ENCODE data around the gene SNX6.
"Not testable (repeated sequence)": the region's sequence is repeated elsewhere in the genome, so short reads cannot be mapped to it uniquely, and the experiment has no call there.

The SNX6 gene

DNA sequence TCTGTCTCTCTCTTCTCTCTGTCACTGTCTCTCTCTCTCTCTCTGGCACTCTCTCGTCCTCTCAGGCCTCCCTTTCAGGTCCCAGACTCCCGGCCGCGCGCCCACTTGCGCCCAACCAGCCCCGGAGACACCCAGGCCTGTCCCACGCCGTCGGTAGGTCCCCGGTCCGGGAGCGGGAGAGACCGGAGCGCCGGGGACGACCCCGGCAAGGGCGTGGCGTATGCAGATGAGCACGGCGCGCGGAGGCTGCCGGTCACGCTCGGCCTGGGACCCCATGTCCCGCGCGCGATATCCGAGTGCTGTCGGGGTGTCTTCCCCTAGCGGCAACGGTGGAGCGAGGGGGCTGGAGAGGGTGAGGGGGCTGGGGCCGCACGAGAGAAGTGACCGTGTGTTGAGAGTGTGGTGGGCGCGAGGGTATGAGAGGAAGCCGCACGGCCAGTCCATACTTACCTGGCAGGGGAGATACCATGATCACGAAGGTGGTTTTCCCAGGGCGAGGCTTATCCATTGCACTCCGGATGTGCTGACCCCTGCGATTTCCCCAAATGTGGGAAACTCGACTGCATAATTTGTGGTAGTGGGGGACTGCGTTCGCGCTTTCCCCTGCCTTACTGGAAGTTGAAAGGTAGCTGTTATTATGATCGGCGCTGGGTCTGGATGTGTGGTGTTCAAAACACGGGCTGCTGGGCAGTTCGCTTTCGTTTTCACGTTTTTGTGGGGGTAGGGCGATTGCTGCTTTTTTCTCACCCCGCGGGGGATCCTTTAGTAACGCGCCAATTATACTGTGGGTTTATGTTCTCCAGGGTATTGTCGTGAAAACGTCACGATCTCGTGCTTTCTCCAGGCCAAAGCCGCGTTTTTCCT is 83.4 kb downstream of the SNX6 start:
- H3K27me3 Mint-ChIP-seq; H3K4me3 Mint-ChIP-seq; DNase-seq; H3K4me1 Mint-ChIP-seq (ENCODE audit: low read depth in 2 of 2); H3K9me3 Mint-ChIP-seq; H3K27ac Mint-ChIP-seq: not testable (repeated sequence)
- peak; percentile 76 for ATAC-seq (replicated peaks)
- H3K36me3 Mint-ChIP-seq (ENCODE audit: insufficient read depth): peaks cover 36% of the 10 kb centered on the region

DNA sequence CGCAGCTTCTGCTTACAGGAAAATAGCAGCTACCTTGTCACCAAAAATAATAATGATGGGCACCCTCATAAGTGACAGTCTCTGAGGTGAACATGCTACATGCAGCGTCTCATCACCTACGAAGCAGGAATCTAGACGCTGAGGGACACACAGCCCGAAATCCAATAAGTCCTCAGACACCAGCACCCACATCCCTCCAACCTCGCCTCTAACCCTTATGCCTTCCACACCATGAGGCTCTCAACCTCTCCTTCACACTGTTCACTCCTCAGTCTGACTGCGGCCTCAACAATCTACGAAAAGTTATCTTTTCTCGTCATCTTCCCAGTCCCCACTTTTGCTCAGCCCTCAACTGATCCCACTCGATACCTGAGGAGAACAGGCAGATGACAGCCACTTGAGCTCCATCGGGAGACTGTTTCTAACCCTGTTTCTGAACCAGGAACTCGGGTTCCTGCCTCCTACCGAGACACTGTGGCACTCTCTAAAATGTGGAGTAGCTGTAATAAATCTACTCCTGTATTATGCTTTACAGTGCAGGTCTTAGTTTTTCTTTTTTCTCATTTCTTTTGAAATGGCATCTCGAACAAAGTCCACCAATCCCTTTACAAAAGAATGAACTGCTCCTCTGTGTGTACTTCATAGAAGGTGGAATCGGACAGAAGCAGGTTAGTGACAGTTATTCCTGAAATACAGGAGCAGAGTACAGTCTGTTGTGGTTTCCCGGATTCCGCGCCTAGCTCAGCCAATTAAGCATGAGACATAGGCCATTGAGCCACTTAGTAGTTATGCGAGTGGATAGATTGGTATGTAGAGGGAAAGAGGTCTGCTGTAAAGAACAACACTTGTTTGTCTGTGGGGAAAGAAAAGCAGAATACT is 89.5 kb downstream of the SNX6 start:
- H3K27me3 Mint-ChIP-seq; DNase-seq; ATAC-seq (replicated peaks); H3K9me3 Mint-ChIP-seq: not testable (repeated sequence)
- H3K36me3 Mint-ChIP-seq (ENCODE audit: insufficient read depth): peaks cover 34% of the 10 kb centered on the region
- peak overlapping the region; percentile 99 for H3K27ac Mint-ChIP-seq
- peak overlapping the region; percentile 98 to 99 for H3K4me3 Mint-ChIP-seq
- peaks cover 10 to 19% of the 10 kb centered on the region in 2 donors for H3K4me1 Mint-ChIP-seq (ENCODE audit: low read depth in 2 of 2)

DNA sequence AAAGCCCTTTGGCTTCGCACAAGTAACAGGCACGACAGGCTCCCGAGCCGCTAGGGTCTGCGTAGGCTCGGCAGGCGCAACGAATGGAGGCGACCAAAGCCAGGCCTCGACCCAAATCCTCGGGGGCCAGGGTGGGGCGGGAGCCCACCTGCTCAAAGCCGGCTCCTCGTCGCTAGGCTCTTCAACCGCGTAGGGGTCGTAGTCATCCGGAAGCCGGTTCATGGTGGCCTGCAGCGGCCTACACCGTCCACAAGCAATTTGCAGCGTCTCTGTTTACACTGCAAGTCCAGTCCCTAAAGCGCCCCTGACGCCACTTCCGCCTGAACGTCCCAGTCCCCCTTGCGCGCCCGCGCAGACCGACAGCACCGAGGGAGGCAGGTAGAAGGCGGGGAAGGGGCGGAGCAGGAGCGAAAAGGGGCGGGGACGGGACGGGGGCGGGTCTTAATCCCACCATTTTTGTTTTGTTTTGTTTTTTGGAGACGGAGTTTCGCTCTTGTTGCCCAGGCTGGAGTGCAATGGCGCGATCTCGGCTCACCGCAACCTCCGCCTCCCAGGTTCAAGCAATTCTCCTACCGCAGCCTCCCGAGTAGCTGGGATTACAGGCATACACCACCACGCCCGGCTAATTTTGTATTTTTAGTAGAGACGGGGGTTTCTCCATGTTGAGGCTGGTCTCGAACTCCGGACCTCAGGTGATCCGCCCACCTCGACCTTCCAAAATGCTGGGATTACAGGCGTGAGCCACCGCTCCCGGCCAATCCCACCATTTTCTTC is 90.4 kb downstream of the SNX6 start, which contains the start of gene EAPP:
Gene EAPP, minus strand, starts transcription at position 295 of the 774 bp plus-strand sequence. Its CDS starts 73 bp downstream, at position 222.
- peak; percentile 90 to 91 (median 90) for DNase-seq

DNA sequence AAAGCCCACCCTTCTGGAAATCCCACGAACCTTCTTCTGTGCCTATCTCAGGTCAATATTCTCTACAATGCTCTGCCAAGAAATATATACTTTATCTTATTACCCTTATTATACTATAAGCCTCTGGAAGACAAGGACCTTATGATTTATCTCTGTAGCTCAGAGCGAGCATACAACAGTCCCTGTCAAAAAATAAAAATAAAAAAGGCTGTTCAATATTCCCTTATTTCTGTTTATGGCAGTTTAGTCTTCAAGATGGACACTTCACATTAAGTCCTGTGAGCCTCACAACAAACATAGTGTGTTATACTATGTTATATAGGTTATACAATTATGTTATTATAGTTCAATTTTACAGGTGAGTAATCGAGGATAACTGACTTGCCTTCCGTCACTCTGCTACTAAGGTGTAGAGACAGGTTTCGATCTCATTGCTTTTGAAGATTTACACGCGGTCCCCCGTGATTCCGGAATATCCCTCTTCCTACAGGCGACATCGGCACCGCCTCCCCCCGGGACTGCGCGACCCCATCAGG is 91.0 kb downstream of the SNX6 start:
- Mint-ChIP-seq H3K27ac (peak overlapping the region; percentile 99), H3K4me3 (peak overlapping the region; percentile 98 to 99), H3K9me3 (no peaks in the 10 kb centered on the region), H3K27me3 (no peaks in the 10 kb centered on the region), H3K4me1 (ENCODE audit: low read depth in 2 of 2) (peaks cover 10 to 19% of the 10 kb centered on the region in 2 donors), H3K36me3 (ENCODE audit: insufficient read depth) (peaks cover 48% of the 10 kb centered on the region)
- ATAC-seq (replicated peaks) (peak; percentile 14), DNase-seq (no peak)

More for the DNA sequence above, 90.4 kb downstream of the SNX6 start, which contains the start of gene EAPP:
- peaks cover 10 to 19% of the 10 kb centered on the region in 2 donors for H3K4me1 Mint-ChIP-seq (ENCODE audit: low read depth in 2 of 2)
- ATAC-seq (replicated peaks): peak; percentile 99
- H3K9me3 Mint-ChIP-seq: no peaks in the 10 kb centered on the region
- peak within 1 kb of the TSS; percentile 99 for H3K27ac Mint-ChIP-seq
- peaks cover 42% of the 10 kb centered on the region for H3K36me3 Mint-ChIP-seq (ENCODE audit: insufficient read depth)
- no peaks in the 10 kb centered on the region for H3K27me3 Mint-ChIP-seq
- peak within 1 kb of the TSS; percentile 98 to 99 for H3K4me3 Mint-ChIP-seq

DNA sequence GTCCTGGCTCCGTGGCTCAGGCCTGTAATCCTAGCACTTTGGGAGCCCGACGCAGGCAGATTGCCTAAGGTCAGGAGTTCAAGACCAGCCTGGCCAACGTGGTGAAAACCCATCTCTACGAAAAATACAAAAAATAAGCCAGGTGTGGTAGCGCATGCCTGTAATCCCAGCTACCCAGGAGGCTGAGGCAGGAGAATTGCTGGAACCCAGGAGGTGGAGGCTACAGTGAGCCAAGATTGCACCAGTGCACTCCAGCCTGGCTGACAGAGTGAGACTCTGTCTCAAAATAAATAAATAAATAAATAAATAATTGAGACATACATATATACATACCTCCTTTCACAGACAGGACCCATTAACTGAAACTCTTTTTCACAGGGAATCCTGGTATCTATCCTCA is 91.9 kb downstream of the SNX6 start:
- Mint-ChIP-seq H3K27ac (peak overlapping the region; percentile 99), H3K4me3 (peak overlapping the region; percentile 98 to 99), H3K4me1 (ENCODE audit: low read depth in 2 of 2) (peaks cover 10 to 19% of the 10 kb centered on the region in 2 donors), H3K36me3 (ENCODE audit: insufficient read depth) (peaks cover 57% of the 10 kb centered on the region)
- not testable (repeated sequence) for H3K9me3 Mint-ChIP-seq; H3K27me3 Mint-ChIP-seq; ATAC-seq (replicated peaks); DNase-seq

DNA sequence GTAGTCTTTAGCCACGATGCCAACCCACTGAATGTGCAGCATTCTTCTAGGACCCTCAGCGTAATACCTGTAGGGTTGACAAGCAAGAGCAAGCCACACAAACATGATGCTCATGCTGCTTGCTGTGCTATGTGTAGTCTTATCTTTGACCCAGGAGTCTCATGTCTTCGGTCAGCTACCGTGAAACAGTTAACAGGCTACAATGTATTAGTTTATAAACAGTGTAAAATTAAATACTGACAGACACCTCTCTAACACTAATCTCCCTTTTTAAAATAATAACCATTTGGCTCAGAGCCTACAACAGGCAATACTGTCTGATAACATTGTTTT is 92.3 kb downstream of the SNX6 start:
- no peak for ATAC-seq (replicated peaks)
- no peaks in the 10 kb centered on the region for H3K27me3 Mint-ChIP-seq
- peak overlapping the region in 1 of 2 donors; percentile 98 for H3K4me3 Mint-ChIP-seq
- no peaks in the 10 kb centered on the region for H3K9me3 Mint-ChIP-seq
- peaks cover 61% of the 10 kb centered on the region for H3K36me3 Mint-ChIP-seq (ENCODE audit: insufficient read depth)
- H3K27ac Mint-ChIP-seq: peak overlapping the region in 1 of 2 donors; percentile 99
- H3K4me1 Mint-ChIP-seq (ENCODE audit: low read depth in 2 of 2): peaks cover 10 to 19% of the 10 kb centered on the region in 2 donors
- DNase-seq: no peak

DNA sequence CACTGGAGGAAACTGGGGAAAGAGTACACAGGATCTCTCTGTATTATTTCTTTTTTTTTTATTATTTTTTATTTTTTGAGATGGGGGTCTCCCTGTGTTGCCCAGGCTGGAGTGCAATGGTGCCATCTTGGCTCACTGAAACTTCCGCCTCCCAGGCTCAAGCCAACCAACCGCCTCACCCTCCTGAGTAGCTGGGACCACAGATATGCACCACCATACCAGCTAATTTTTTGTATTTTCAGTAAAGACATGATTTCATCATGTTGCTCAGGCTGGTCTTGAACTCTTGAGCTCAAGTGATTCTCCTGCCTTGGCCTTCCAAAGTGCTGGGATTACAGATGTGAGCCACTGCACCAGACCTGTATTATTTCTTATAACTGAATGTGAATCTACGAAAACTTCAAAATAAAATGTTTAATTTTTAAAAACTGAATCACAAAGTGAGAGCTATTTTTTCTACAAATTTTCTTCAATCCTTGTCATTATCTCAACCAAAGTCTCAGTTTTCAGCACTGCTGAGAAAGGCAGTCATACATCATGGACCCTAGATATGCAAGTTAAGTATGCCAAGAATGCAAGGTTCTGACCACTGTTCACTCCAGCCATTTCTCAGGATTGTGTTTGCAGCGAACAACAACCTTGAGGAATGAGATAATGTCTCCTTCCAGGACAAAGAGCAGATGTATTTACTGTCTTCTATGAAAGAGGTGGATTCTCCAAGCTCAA is 92.8 kb downstream of the SNX6 start:
- no peaks in the 10 kb centered on the region for H3K27me3 Mint-ChIP-seq
- DNase-seq (no peak), ATAC-seq (replicated peaks) (no peak)
- H3K27ac Mint-ChIP-seq: peak overlapping the region; percentile 22 to 99
- H3K9me3 Mint-ChIP-seq: no peaks in the 10 kb centered on the region
- H3K4me1 Mint-ChIP-seq (ENCODE audit: low read depth in 2 of 2): peaks cover 10 to 19% of the 10 kb centered on the region in 2 donors
- H3K36me3 Mint-ChIP-seq (ENCODE audit: insufficient read depth): peaks cover 67% of the 10 kb centered on the region
- H3K4me3 Mint-ChIP-seq: peak overlapping the region in 1 of 2 donors; percentile 98

DNA sequence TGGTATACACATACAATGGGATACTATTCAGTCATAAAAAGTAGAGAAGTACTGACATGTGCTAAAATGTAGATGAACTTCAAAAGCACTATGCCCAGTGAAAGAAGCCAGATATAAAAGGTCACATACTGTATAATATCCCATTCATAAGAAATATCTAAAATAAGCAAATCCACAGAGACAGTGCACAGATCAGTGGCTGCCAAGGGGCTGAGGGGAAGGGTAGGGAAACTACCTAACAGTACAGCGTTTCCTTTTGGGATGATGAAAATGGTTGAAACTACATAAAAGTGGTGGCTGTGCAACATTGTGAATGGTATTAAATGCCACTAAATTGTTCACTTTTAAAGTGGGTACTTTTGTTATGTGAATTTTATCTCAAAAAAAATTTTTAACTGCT is 102.4 kb downstream of the SNX6 start:
- Mint-ChIP-seq H3K36me3 (ENCODE audit: insufficient read depth) (peaks cover 100% of the 10 kb centered on the region), H3K27ac (no peak overlapping the region), H3K4me1 (ENCODE audit: low read depth in 2 of 2) (no peaks in the 10 kb centered on the region), H3K27me3 (no peaks in the 10 kb centered on the region), H3K4me3 (no peak overlapping the region), H3K9me3 (no peaks in the 10 kb centered on the region)
- no peak for ATAC-seq (replicated peaks)
- no peak for DNase-seq

DNA sequence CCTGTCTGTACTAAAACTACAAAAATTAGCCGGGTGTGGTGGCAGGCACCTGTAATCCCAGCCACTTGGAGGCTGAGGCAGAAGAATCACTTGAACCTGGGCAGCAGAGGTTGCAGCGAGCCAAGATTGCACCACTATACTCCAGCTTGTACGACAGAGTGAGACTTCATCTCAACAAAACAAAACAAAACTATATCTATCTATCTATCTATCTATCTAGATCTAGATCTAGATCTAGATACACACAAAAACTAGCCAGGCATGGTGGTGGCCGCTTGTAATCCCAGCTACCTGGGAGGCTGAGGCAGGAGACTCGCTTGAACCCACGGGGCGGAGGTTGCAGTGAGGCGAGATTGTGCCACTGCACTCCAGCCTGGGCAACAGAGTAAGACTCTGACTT is 105.7 kb downstream of the SNX6 start:
- Mint-ChIP-seq H3K27ac (peak overlapping the region in 1 of 2 donors; percentile 41), H3K36me3 (ENCODE audit: insufficient read depth) (peaks cover 100% of the 10 kb centered on the region)
- H3K27me3 Mint-ChIP-seq; H3K4me1 Mint-ChIP-seq (ENCODE audit: low read depth in 2 of 2); DNase-seq; ATAC-seq (replicated peaks); H3K4me3 Mint-ChIP-seq; H3K9me3 Mint-ChIP-seq: not testable (repeated sequence)

DNA sequence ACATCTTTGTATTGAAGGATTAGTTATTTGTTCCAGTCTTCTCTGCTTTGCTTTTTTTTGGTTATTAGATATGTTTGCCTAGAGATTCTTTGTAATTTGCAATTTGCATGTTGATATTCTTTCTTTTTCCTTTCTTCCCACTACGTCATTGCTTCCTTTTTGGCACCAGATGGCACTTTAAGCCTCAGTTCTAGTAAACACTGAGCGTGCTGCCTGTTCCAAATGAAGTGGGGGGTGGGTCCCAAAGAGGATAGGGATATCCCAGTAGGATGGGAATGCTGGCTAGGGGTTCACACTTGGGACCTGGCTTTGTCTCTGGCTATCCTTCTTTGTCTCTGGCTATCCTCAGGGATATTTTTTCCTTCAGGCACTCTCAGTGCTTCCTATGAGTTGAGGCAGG is 107.5 kb downstream of the SNX6 start:
- no peak for ATAC-seq (replicated peaks)
- H3K4me3 Mint-ChIP-seq: no peak overlapping the region
- peaks cover 100% of the 10 kb centered on the region for H3K36me3 Mint-ChIP-seq (ENCODE audit: insufficient read depth)
- peaks cover 0 to 1% of the 10 kb centered on the region in 2 donors for H3K4me1 Mint-ChIP-seq (ENCODE audit: low read depth in 2 of 2)
- no peaks in the 10 kb centered on the region for H3K9me3 Mint-ChIP-seq
- H3K27ac Mint-ChIP-seq: peak overlapping the region in 1 of 2 donors; percentile 15
- no peak for DNase-seq
- H3K27me3 Mint-ChIP-seq: no peaks in the 10 kb centered on the region

DNA sequence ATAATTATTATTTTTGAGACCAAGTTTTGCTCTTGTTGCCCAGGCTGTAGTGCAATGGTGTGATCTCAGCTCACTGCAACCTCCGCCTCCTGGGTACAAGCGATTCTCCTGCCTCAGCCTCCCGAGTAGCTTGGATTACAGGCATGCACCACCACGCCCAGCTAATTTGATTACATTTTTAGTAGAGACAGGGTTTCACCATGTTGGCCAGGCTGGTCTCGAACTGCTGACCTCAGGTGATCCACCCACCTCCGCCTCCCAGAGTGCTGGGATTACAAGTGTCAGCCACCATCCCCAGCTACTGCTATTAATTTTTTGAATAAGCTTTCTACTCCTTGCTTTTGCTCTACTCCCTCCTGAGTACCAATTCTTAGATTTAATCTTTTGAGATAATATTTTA is 108.9 kb downstream of the SNX6 start:
- H3K9me3 Mint-ChIP-seq; H3K4me1 Mint-ChIP-seq (ENCODE audit: low read depth in 2 of 2); DNase-seq; H3K27me3 Mint-ChIP-seq; ATAC-seq (replicated peaks); H3K4me3 Mint-ChIP-seq: not testable (repeated sequence)
- H3K27ac Mint-ChIP-seq: peak overlapping the region; percentile 46 to 78
- H3K36me3 Mint-ChIP-seq (ENCODE audit: insufficient read depth): peaks cover 98% of the 10 kb centered on the region

DNA sequence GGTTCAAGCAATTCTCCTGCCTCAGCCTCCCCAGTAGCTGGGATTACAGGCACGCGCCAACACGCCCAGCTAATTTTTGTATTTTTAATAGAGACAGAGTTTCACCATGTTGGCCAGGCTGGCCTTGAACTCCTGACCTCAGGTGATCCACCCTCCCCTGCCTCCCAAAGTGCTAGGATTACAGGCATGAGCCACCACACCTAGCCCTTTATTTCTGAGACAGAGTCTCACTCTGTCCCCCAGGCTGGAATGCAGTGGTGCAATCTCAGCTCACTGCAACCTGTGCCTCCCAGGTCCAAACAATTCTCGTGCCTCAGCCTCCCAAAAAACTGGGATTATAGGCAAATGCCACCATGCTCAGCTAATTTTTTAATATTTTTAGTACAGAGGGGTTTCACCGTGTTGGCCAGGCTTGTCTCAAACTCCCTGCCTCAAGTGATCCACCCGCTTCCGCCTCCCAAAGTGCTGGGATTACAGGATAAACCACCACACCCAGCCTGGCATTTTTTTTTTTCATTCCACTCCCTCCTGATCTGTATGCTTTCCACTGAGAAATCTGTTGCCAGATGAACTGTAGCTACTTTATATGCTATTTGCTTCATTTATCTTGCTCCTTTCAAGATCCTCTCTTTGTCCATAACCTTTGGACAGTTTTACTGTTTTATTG is 109.5 kb downstream of the SNX6 start:
- Mint-ChIP-seq H3K27ac (peak overlapping the region in 1 of 2 donors; percentile 65), H3K36me3 (ENCODE audit: insufficient read depth) (peaks cover 95% of the 10 kb centered on the region)
- H3K9me3 Mint-ChIP-seq; H3K27me3 Mint-ChIP-seq; DNase-seq; ATAC-seq (replicated peaks); H3K4me1 Mint-ChIP-seq (ENCODE audit: low read depth in 2 of 2); H3K4me3 Mint-ChIP-seq: not testable (repeated sequence)
